HCT116 (cell line): ENCODE results near the gene TFF2. TPM values are rescaled to one million over a fixed set of nuclear protein-coding genes. Genes with fewer than 3 reads are reported as not detected.

ENCODE experiments used
- ATAC-seq: fragments of 200-7000 bp; cut with Tn5 transposase; 2 replicates; pipeline ENCODE4 v1.9.1; 2020; ENCODE audit warnings: mild to moderate bottlenecking, moderate library complexity
- BruUV-seq: library from RNA; stranded (reverse); fragments of 400-500 nt; replicated peaks from 2 replicates; lab custom pipeline; 2021; lab: Mats Ljungman, UMichigan
- CTCF ChIA-PET: fragments of 300-600 bp; sonication (Branson Sonifier 250); formaldehyde crosslinking; loops from one replicate; lab custom pipeline; 2021; ENCODE audit warnings: antibody characterized with exemption; lab: Charles Lee
- POLR2A ChIA-PET: fragments of 300-600, 350-600 bp; sonication (Branson Sonifier 250); formaldehyde crosslinking; loops from one replicate; lab custom pipeline; 2021; ENCODE audit warnings: antibody characterized with exemption; lab: Charles Lee
- RAD21 ChIA-PET, 2 experiments: fragments of 300-600 bp; sonication (Branson Sonifier 250); formaldehyde crosslinking; loops; one replicate each; lab custom pipeline; 2023; ENCODE audit warnings: low total read pairs in 2 of 2; ENCODE audit not compliant: uncharacterized antibody in 2 of 2, unreplicated experiment in 2 of 2, low non-redundant PET in 1 of 2; lab: Charles Lee
- DNase-seq: peaks from one replicate; pipeline ENCODE4 v3.0.0-alpha.2; 2010; ENCODE audit warnings: low read depth, low spot score
- H2AFZ ChIP-seq: fragments of 200-600 bp; shearing (Covaris generic), sonication (generic); 2 replicates; pipeline ENCODE4 v1.6.1; 2017; ENCODE audit warnings: low read depth, mixed run types, mixed read lengths, antibody characterized with exemption, low read length; ENCODE audit not compliant: poor library complexity, severe bottlenecking
- H3K27ac ChIP-seq: 2 replicates; pipeline ENCODE4 v1.5.1; 2012; ENCODE audit warnings: low read depth, low read length
- H3K27me3 ChIP-seq: fragments of 200-600 bp; sonication (generic); 2 replicates; pipeline ENCODE4 v1.6.1; 2016; ENCODE audit warnings: mixed run types, low read length, mixed read lengths; ENCODE audit not compliant: insufficient read depth
- H3K36me3 ChIP-seq, 2 experiments: fragments of 200-500 bp in 1 of 2; fragments of 200-600 bp in 1 of 2; sonication (Bioruptor generic) in 1 of 2; sonication (generic) in 1 of 2; 2 replicates each; pipeline versions ENCODE4 v1.5.1 to v1.6.1; 2014 to 2016; ENCODE audit warnings: low read length in 2 of 2, inconsistent platforms in 1 of 2, mixed read lengths in 1 of 2, mixed run types in 1 of 2; ENCODE audit not compliant: insufficient read depth in 2 of 2, control insufficient read depth in 1 of 2
- H3K4me1 ChIP-seq, 2 experiments: fragments of 200-600 bp in 1 of 2; sonication (generic) in 1 of 2; 2 replicates each; pipeline versions ENCODE4 v1.5.1 to v1.6.1; 2012 to 2017; ENCODE audit warnings: low read length in 2 of 2, inconsistent platforms in 1 of 2, mild to moderate bottlenecking in 1 of 2, mixed read lengths in 1 of 2, mixed run types in 1 of 2, moderate library complexity in 1 of 2; ENCODE audit not compliant: insufficient read depth in 2 of 2, control insufficient read depth in 1 of 2
- H3K4me2 ChIP-seq: fragments of 200-600 bp; sonication (generic); 2 replicates; pipeline ENCODE4 v1.6.1; 2017; ENCODE audit warnings: mixed run types, low read length, mixed read lengths
- H3K4me3 ChIP-seq, 2 experiments: fragments of 200-600 bp in 1 of 2; sonication (generic) in 1 of 2; replicated peaks in 1 of 2; 2 replicates each; pipeline ENCODE4 v1.5.1; 2011 to 2016; ENCODE audit warnings: low read length in 2 of 2, control low read depth in 1 of 2, low read depth in 1 of 2, mild to moderate bottlenecking in 1 of 2, mixed read lengths in 1 of 2, mixed run types in 1 of 2
- H3K79me2 ChIP-seq: fragments of 200-600 bp; sonication (generic); 2 replicates; pipeline ENCODE4 v1.6.1; 2017; ENCODE audit warnings: mild to moderate bottlenecking, mixed run types, low read length, moderate library complexity, mixed read lengths; ENCODE audit not compliant: insufficient read depth
- H3K9ac ChIP-seq: fragments of 200-600 bp; sonication (generic); 2 replicates; pipeline ENCODE4 v1.6.1; 2016; ENCODE audit warnings: low read length, mixed read lengths
- H3K9me2 ChIP-seq: fragments of 200-600 bp; sonication (generic), shearing (Covaris generic); 2 replicates; pipeline ENCODE4 v1.6.1; 2017; ENCODE audit warnings: mixed run types, mild to moderate bottlenecking, moderate library complexity; ENCODE audit not compliant: insufficient read depth
- H3K9me3 ChIP-seq, 2 experiments: fragments of 200-500 bp in 1 of 2; fragments of 200-600 bp in 1 of 2; sonication (Bioruptor generic) in 1 of 2; sonication (generic) in 1 of 2; 2 replicates each; pipeline ENCODE4 v1.6.1; 2014 to 2017; ENCODE audit warnings: low read length in 2 of 2, mixed read lengths in 2 of 2, inconsistent platforms in 1 of 2, low read depth in 1 of 2, mild to moderate bottlenecking in 1 of 2, mixed run types in 1 of 2, moderate library complexity in 1 of 2; ENCODE audit not compliant: control insufficient read depth in 1 of 2, insufficient read depth in 1 of 2
- H4K20me1 ChIP-seq: fragments of 200-600 bp; sonication (generic), shearing (Covaris generic); 2 replicates; pipeline ENCODE4 v1.6.1; 2017; ENCODE audit warnings: mixed run types, mild to moderate bottlenecking, moderate library complexity; ENCODE audit not compliant: insufficient read depth
- JUND ChIP-seq: IDR thresholded peaks from 2 replicates; pipeline ENCODE4 v1.6.1; 2012
- POLR2AphosphoS5 ChIP-seq: IDR thresholded peaks from 2 replicates; pipeline ENCODE4 v1.6.1; 2011; ENCODE audit warnings: mild to moderate bottlenecking, low read depth, low read length, moderate library complexity
- SRF ChIP-seq: IDR thresholded peaks from 2 replicates; pipeline ENCODE4 v1.6.1; 2012; ENCODE audit warnings: low read depth
- YY1 ChIP-seq: IDR thresholded peaks from 2 replicates; pipeline ENCODE4 v1.6.1; 2011; ENCODE audit warnings: low read length, low read depth, moderate library complexity, mild to moderate bottlenecking; ENCODE audit not compliant: insufficient replicate concordance; ENCODE audit errors: extremely low read depth
- intact Hi-C: fragments of 100-400 bp; cut with micrococcal nuclease; formaldehyde crosslinking; loops from 2 replicates; pipeline ENCODE4 v1.10.0; 2022
- total RNA-seq: library from RNA; stranded (reverse); gene quantifications from one replicate; pipeline ENCODE4 v1.2.1, GENCODE V29; 2021; ENCODE audit not compliant: unreplicated experiment
- TF ChIP-seq, protein P1 (sequence below): IDR thresholded peaks from 2 replicates; pipeline ENCODE4 v1.6.1; 2012; ENCODE audit warnings: low read depth
- TF ChIP-seq, protein P2 (sequence below): IDR thresholded peaks from 2 replicates; pipeline ENCODE4 v1.6.1; 2012

The TFF2 gene
- total RNA-seq, 1 experiment from 2014 or later, result not detected

DNA sequence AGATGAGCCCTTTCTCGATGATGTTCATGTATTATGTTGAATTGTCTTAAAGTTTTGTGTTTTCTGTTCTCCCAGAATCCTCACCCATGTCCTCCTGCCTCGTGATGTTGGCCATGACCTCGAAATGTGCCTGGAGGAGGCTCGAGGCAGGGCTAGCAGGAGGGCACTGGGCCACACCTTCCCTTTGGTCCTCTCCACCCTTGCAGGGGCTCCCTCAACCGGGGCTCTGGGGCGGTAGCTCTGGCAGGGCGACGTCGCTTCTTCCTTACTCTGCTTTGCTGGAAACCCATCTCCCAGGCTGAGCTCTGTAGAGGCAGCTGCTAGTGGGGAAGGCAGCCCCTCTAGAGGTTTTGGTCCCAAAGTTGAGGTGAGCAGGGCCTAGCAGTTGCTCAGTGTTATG, 49.8 kb downstream of the TFF2 start:
- no peaks in the 10 kb centered on the region for H3K9me2 ChIP-seq

More for the DNA sequence above, 49.8 kb downstream of the TFF2 start:
- Histone ChIP-seq H2AFZ (no peak overlapping the region), H3K9me3 (no peaks in the 10 kb centered on the region), H3K4me2 (no peak overlapping the region), H3K27me3 (0 out of 2 replicates have a peak, but pooled peaks cover 9% of the 10 kb centered on the region), H3K36me3 (no peaks in the 10 kb centered on the region), H3K27ac (no peak overlapping the region), H3K9ac (no peak overlapping the region), H3K4me1 (peaks cover 0 to 7% of the 10 kb centered on the region in 2 experiments; a peak in 1 of 4 replicates), H3K4me3 (no peak overlapping the region), H3K79me2 (no peaks in the 10 kb centered on the region), H4K20me1 (no peaks in the 10 kb centered on the region)
- intact Hi-C loops, result no loop called here
- POLR2A ChIA-PET, result no interaction called here
- ATAC-seq (no peak), DNase-seq (no peak)
- TF ChIP-seq SRF, result no peak
- no peak for TF ChIP-seq POLR2AphosphoS5
- TF ChIP-seq, protein P1, sequence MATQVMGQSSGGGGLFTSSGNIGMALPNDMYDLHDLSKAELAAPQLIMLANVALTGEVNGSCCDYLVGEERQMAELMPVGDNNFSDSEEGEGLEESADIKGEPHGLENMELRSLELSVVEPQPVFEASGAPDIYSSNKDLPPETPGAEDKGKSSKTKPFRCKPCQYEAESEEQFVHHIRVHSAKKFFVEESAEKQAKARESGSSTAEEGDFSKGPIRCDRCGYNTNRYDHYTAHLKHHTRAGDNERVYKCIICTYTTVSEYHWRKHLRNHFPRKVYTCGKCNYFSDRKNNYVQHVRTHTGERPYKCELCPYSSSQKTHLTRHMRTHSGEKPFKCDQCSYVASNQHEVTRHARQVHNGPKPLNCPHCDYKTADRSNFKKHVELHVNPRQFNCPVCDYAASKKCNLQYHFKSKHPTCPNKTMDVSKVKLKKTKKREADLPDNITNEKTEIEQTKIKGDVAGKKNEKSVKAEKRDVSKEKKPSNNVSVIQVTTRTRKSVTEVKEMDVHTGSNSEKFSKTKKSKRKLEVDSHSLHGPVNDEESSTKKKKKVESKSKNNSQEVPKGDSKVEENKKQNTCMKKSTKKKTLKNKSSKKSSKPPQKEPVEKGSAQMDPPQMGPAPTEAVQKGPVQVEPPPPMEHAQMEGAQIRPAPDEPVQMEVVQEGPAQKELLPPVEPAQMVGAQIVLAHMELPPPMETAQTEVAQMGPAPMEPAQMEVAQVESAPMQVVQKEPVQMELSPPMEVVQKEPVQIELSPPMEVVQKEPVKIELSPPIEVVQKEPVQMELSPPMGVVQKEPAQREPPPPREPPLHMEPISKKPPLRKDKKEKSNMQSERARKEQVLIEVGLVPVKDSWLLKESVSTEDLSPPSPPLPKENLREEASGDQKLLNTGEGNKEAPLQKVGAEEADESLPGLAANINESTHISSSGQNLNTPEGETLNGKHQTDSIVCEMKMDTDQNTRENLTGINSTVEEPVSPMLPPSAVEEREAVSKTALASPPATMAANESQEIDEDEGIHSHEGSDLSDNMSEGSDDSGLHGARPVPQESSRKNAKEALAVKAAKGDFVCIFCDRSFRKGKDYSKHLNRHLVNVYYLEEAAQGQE, result no peak
- no peak for TF ChIP-seq YY1
- TF ChIP-seq, protein P2, sequence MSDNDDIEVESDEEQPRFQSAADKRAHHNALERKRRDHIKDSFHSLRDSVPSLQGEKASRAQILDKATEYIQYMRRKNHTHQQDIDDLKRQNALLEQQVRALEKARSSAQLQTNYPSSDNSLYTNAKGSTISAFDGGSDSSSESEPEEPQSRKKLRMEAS, result no peak
- no peak for TF ChIP-seq JUND
- BruUV-seq, result no TSS peak
- CTCF ChIA-PET, result interaction anchor here (1.2 to 1.5 kb wide), 2 partner anchors 9 to 42 kb away, joined by 3 to 4 read pairs; no protein-coding TSS in a partner anchor
- RAD21 ChIA-PET, result no interaction called here
